Germinal center (tissue), 1 donor: ENCODE measurements around the gene NUDT17.
A peak's percentile ranks its signal among the peaks of the same experiment; 100 is the strongest.

Experiments
- DNase-seq: peaks from one replicate; pipeline ENCODE4 v3.0.0; 2012; ENCODE audit warnings: mixed read lengths, low spot score

NUDT17 gene

DNA sequence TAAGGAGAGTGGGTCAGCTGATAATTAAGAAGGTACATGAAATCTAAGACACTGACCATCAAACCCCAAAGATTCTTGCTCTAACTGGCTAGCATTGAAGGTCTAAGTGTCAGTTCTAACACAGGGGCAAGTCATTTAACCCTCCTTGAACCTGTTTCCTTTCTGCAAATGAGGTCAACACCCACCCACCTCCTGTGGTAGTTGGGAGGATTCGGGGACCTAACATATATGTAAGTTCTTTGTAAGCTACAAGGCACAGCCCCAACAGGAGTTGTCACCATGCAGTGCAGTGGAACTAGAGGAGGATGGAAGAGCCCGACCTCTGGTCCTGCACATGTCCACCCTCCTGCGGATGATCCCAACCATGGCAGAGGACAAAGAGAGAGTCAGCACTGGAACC, 2.4 kb downstream of the NUDT17 start:
- DNase-seq: no peak

DNA sequence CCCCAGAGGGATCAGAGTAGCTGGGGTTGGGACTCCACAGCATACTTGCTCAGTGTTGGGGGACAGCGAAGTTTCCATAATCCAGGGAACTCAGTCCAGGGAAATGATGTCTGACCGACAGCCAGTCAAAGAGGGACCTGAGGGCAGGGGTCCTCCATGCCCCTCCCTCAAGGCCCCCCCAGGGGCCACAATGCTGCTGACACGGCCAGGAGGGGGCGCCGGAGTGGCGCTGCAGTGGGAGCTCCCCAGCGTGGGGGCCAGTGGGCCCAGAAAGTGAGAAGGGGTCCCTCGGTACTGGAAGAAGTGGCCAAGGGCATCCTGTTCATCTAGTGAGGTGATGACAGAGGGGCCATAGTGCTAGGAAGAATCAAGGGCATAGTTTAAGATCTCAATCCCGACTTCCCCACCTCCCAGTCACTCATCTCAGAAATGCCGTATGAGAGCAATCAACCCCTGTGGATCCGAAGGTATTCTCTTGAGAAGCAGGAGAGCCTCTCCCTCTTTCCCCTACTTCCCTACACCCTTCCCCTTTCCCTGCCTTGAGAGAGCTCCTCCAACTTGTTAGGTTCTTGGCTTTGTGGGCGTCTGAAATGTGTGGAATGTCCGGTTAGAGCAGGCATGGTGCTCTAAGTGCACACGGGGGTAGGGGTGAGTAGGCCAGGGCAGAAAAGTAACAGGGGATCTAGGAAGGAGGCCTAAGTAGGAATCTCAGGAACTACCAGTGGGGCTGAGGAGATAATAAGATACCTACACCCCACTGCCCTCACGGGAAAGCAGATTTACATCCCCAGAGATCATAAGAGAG, 4.1 kb downstream of the NUDT17 start:
- DNase-seq: no peak

DNA sequence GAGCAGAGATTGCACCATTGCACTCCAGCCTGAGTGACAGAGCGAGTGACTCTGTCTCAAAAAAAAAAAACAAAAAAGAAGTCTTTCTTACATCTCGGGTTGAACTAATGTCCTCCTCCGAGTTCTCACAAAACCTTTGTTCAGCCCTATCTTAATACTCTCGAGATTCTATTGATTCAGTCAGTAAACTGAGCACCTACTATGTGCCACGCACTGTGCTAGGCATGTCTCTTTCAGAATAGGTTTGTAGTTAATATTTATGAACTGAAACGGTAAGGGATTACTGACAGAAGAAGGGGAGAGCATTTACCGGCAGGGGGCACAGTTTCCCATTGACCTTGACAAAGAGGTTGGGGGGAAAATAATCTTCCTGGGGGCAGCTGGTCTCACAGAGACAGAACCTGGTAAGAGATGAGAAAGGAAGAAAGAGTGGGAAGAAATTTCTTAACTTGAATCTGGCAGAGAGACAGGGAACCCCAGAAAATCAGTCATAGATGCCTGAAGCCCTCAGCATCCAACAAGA, 10.1 kb downstream of the NUDT17 start:
- no peak for DNase-seq

DNA sequence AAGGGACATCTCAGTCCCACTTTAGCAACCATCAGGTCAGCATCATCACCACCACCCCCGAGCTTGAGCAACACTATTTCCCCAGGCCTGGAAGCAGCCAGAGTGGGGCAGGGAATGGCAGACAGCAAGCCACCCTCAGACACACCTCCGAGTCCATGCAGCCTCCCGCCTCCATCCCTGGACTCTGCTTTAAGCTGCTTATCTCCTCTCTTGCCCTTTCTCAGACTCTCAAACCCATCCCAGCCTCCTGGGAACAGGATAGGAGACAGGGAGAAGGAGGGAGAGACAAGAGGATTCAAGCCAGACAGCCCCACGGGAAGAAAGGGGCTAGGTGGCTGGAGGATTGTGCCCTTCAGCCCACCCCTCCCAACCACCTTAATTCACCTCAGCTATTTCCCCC, 11.7 kb downstream of the NUDT17 start:
- DNase-seq: no peak

DNA sequence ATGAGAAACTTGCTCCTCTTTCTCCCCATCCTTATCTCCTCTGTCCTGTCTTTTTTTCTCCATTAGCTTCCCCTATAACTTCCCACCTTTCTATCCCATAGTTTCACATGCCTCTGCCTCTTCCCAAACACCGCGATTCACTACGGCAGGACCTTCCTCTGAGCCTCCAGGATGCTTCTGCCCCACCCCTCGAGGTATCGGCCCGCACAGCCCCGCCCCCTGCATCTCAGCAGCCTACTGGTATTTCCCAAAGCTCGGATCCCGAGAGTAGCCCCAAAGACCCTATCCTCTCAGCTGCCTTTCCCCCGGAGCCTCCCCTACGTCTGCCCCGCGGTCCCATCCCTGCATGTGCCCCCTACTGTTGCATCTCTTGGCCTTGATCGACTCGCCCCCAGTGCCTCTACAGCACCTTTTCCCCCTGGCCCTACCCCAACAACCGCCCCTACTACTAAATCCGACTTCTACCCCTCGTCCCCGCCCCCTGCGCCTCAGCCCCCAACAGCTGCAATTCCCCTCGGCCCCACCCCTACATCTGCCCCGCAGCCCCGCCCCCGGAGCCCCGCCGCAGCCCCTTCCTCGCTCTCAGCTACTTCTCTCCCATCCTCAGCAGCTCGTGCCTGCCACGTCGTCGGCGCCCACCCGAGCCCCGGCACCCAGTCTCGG, 12.9 kb downstream of the NUDT17 start:
- DNase-seq: peak; percentile 86

DNA sequence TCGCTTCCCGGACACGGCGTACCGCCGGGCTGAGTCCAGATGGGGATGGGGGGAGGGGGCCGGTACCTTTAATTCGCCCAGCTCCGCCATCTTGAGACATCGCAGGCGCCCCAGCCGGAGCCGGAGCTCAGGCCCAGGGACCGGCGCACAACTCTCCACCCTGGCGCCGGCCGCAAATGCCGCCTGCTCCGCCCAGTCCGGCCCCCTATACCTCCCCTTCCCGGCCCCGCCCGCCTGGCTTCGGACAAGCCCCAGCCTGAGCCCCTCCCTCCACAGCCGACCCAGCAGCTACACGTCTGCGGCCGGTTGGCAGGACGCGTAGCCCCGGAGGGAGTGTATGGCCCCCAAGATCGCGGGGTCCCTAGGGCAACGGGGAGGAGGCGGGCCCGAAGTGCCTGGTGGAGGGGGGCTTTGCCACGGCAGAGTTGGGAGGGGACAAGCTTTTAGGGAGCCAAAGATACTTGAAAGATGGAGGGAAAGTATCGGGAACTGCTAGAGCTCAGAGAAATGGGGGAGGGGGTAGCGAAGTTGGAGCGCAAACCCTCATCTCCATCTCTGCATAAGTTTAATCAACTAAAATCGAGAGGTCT, 13.6 kb downstream of the NUDT17 start, which contains the start of gene PIAS3:
TSS of gene PIAS3 (minus strand) at position 181 of the 590 bp plus-strand sequence. CDS start at position 90, 91 bp downstream.
- DNase-seq: peak; percentile 96

DNA sequence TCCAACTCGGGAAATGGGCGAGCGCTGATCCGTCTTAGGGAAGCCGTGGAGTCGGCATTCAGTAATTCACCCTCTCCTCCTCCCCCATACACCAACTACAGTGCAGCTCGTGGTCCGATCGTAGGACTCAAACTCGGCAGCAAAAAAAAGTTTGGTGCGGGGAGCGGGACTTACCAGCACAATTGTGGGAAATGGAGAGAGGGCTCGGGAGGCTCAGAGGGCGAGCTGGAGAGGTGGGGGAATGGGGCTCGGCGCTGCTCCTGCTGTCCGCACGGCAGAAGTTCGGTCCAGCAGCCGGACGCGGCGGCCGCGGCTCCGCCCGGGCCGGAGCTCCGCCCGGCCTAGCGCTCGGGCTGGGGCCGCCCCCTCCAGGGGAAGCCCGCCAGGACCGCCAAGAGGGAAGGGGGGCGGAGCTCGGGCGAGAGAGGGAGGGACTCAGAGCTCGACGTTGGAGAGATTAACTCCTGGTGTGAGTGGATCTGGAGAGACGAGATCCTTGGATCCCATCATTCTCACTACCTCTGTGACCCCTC, 14.1 kb downstream of the NUDT17 start:
- DNase-seq: peak; percentile 89

DNA sequence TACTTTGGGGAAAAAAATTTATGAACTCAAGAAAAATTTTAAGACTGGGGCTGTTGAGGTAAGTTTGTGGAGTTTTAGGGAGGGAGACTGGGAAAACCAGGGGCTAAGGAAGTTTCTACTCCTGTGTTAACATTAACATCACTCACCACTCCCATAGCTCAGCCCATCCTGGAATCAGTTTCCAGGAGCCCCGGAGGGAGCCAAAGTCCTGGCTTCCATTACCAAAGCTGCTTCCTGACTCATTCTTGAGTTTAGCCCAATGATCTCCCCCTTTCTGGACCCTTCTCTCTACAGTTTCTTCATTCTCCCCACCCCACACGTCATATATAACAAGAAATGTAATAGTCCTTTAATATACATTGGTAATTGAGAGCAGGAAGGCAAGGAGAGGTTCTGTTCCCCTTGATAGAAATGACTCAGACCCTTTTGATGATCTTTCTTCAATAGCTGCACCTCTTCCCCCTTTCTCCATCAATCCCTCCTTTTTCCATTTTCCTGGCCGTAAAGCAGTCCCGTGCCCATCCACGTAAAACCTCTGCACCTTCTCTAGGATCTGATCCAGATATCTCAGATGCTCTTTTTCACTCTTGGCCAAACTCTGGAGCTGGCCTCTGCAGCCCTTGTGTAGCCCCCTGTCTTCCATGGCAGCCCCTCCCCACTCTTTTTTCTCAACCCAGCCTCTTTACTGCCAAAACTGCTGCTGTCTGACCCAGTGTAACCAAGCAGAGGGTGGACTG, 18.0 kb downstream of the NUDT17 start:
- DNase-seq: no peak

DNA sequence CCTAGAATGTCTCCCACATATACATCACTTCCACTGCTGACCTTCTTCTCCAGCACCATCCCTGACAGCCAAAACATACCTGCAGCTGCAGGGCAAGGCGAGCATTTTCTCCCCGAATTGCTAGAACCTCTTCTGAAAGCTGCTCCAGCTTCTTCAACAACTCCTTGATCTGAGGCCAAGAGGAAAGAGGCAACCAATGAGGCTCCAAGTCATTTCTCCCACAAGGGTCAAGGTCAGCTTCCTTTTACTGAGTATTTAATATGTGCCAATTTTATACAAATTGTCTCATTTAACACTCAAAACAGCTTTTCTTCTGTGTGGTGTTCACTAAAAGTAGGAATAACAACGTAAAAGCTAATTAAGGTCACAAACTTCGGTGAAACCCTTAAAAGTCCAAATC, 22.8 kb downstream of the NUDT17 start:
- DNase-seq: no peak

DNA sequence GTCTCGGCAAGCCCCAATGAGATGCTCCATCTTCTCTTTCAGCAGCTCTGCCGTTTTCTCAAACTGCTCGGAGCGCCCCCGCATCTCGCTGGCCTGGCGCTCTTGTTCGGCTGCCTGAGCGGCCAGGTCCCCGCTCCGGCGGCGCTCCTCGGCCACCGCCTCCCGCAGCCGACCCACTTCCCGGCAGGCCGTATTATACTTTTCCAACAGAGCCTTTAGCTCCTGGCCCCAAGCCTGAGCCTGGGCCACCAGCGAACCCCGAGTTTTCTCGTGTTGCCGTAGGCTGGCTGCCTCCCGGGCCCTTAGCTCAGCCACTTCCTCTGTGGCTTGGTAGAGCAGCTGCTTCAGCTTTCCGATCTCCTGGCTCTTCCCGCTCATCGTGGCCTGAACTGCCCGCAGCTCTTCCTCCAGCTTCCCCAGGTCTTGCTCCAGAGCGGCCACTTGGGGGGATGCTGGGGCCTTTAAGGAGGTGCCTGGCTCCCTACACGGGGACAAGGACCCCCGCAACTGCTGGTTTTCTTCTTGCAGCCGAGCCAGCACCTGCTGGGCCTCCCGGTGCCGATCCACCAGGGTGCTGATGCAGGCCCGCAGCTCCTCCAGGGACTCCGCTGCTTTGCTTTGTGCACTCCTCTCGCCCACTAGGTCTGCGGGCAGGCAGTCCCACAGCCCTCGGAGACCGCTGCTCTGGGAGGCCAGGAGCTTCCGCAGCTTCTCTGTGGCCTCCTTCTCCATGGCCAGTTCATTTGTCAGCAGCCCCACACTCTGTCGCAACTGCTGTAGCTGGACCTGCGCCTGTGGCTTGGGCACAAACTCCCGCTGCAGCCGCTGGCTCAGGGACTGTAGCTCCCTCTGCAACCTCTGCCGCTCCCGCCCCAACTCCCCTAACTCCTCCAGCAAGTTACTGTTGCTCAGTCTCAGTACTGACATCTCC, 26.8 kb downstream of the NUDT17 start:
- peak; percentile 50 for DNase-seq

DNA sequence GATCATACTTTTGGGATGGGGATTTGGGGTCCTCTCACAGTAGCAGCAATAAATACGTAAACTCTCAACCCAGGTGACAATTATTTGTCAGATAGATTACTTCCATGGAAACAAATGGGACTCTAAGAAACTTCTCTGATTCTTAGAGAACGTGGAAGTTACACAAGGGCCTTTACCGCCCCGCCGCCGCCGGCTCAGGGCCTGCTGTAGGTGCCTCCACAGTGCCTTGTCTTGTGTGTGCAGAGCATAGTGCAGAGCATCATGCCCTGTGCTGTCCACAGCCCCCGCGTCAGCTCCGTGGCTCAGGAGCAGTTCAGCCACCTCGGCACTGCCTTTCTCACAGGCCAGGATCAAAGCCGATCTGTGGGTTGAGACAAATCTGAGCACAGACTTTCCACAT, 29.2 kb downstream of the NUDT17 start:
- no peak for DNase-seq

DNA sequence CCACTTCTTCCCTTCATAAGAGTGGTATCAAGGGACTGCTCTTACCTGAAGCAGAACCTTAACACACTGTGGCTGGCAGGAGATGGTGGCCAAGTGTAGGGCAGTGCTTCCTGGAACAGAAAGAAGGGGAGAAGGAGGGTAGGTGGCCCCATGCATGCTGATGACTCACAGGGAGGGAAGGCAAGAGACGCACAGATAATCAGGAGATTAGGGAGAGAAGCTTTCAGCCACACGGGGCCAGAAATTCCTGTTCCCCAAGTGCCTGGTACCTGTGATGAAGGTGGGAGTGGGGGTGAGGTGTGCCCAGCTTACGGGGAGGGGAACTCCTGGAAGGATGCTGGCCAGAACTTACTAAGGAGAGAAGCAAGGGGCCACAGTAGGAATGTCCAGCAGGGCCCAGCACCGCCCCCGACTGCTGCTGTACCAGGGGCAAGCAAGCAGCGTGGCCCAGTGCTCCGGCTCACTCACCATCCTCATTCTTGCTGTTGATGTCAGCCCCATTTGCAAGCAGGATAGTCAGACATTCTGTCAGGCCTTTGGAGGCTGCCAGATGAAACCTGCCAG, 32.6 kb downstream of the NUDT17 start:
- no peak for DNase-seq

DNA sequence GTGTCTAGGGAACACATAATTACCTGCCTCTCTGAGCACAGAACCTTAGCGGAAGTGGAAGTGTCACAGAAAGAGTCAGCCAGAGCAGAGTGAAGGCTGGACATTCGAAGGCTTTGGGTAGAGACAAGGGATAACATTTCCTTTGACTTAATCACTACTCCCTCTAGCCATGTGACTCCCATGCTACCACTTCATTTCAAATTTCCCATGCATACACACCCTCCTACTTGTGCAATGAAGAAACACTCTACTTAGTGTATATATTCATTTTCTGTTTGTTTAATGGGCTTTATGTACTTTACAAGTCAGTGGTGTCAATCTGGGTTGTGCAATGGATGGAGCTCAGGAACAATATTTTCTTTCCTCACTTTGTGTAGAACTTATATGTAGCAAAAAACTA, 33.3 kb downstream of the NUDT17 start:
- no peak for DNase-seq

DNA sequence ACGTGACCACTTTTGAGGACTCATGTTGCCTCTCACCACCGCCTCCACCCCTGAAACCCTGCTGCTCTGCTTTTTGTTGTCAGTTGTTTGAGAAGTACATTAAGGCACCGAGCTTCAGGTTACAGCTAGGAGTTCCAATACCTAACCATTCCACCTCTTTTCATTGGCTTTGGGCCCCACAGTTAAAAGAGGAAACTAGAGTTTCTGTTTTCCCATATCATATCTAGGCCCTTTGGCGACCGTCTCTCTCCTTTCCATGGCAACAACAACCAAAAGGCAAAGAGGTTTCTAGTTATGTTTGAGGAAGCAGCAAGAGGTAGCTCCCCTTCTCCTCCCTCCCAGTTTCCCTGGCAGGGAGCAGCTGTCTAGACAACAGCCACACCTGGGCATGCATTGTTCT, 34.3 kb downstream of the NUDT17 start:
- DNase-seq: no peak

DNA sequence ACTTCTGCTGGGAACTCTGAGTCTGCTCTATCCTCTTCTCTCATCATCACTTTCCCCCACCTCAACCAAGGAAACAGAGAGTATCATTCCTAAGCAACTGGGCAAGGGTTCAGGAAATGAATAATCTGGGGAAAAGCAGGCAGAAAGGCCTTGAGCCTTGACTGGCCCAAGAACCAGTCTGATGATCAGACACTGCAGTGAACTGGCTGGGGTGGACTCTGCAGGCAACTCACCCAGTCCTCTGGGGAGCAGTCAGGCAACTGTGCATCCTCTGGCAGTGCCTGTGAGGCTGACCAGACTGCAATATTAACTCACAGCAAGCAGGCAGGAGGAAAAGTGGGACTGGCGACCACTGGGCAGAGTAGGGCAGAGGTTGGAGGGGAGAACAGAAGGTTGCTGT, 39.2 kb downstream of the NUDT17 start:
- no peak for DNase-seq

DNA sequence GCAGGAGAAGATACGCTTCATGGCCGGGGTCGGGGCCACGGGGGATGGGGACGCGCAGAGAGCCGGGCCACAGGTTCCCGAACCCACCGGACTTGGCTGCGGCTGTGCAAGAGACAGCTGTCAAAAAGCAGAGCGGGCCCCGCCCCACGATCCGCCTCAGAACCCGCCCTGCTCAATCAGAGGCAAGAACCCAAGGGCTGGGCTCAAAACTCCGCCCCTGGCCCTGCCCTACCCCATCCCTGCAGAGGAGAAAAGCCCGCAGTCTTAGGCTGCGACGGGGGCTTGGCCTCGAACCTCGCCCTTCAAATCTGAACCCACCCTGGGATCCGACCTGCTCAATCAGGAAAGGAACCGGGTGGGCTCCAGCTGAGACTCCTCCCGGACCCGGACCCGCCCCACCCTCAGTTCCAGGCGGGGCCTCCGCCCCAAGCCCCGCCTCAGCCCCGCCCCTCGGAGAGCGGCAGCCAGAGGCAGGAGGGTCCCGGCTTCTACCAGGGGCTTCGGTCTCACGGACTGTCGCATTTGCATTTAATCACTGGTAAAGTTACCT, 40.4 kb downstream of the NUDT17 start, which contains the start of gene ANKRD35:
TSS of gene ANKRD35 (minus strand) at position 129 of the 550 bp plus-strand sequence. CDS start at position 21, 108 bp downstream.
- peak; percentile 96 for DNase-seq

DNA sequence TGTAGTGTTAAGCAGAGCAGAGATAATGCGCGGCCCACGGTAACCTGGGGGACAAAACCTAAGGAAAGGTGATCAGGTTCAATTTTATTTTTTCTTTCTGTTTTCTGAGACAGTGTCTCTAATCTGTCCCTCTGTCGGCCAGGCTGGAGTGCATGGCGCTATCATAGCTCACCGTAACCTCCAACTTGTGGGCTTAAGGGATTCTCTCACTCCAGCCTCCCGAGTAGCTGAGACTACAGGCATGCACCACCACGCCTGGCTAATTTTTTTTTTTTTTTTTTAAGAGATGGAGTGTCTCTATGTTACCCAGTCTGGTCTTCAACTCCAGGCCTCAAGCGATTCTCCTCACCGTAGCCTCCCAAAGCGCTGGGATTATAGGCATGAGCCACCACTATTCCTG, 41.0 kb downstream of the NUDT17 start:
- DNase-seq: no peak

DNA sequence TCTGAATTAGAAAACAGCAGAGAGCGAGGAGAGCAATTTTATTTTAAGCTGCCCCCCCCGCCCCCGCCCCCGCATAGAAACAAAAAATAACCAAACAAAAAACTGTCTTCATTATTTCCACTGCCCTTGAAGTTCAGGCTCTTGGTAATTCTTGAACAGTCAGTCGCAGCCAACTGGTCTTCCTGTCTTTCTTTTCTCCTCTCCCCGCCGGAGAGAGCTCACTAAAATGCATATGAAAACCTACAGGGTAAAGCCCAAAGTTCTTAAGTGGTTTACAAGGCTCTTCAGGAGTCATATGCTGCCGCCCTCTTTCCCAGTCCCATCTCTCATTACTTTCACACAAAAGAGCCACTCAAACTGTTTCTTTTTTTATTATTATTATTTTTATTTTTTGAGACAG, 41.4 kb downstream of the NUDT17 start:
- DNase-seq: no peak

DNA sequence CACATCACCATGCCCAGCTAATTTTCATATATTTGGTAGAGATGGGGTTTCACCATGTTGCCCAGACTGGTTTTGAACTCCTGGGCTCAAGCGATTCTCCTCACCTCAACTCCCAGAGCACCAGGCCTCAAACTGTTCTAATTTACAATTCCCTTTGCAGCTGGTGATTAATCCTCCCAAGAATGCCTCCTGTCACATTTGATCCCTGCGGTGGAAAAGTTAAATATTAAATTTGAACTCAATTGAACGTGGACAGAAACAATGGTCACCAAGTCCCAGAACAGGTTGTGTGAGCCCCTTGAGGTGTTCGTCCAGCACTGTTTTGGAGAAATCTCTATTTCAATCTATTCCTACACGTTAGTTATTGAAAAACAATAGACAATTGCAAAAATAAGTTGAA, 42.2 kb downstream of the NUDT17 start:
- no peak for DNase-seq

DNA sequence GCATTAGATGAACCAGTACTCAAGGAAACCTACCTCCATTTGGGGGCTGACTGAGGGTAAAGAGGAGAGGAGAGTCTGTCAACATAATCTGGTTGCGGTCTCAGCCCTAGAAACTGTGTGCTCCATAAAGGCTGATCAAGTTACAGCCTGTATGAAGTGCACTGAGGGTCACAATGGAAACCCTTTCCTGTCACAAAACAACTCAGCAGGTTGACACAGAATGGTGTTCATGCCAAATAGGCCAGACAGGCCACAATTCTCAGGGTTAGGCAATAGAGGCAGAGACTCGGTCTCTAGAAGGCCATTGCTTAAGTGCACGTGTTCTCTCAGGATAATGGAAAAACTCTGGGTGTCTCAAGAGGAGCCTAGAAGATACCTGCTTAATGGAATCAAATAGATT, 44.3 kb downstream of the NUDT17 start:
- no peak for DNase-seq
